ENCODE measurements around the gene CEBPA.

The CEBPA gene

DNA sequence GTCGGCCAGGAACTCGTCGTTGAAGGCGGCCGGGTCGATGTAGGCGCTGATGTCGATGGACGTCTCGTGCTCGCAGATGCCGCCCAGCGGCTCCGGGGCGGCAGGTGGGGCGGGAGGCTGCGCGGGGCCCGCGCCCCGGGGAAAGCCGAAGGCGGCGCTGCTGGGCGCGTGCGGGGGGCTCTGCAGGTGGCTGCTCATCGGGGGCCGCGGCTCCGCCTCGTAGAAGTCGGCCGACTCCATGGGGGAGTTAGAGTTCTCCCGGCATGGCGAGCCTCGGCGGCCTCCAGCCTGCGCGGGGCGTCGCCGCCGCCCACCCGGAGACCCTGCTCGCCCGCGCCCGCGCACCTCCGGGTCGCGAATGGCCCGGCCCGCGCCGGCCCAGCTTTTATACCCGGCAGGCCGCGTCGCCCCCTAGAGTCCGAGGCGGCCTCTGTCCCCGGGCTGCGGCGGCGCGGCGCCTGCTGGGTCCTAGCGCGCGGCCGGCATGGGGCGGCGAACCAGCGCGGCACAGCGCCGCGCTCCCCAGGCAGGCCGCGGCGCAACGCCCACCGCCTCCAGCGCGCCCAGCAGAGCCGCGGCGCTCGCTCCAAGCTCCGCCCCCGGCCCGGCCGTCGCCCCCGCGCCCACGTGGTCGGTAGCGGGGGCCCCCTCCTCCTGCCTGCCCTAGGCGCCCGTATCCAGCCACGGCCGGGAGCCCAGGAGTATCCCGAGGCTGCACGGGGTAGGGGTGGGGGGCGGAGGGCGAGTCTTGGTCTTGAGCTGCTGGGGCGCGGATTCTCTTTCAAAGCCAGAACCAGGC, at the start of gene CEBPA:
Gene CEBPA, minus strand, starts transcription at position 360 of the 799 bp plus-strand sequence. Its CDS starts 120 bp downstream, at position 240.
- peak; percentile 90 for DNase-seq

DNA sequence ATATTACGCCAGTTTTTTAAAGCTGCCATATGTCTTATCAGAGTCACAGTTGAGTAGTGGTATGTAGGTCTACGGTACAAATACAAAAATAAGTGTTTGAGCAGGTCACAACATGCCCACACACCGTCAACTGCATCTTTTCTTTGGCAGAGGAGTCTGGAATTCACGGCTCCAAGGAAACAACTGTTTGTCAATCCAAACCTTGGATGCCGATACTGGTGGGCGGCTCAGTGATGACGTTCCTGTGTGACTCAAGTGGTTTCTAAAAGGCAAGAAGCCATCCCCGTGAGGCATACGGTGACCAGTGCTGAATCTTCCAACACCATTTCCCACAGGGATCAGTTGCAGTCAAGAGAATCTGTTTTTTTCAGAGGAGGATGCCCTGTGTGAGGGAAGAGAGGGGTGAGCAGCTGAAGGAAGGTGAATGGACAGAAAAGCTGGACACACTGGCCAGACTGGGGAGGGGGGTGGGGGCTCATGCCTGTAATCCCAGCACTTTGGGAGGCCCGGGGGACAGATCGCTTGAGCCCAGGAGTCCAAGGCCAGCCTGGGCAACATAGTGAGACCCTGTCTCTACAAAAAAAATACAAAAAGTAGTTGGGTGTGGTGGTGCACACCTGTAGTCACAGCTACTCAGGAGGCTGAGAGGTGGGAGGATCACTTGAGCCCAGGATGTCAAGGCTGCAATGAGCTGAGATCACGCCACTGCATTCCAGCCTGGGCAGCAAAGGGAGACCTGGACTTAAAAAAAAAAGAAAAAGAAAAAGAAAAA, 48.4 kb upstream of the CEBPA start:
- no peak for DNase-seq

DNA sequence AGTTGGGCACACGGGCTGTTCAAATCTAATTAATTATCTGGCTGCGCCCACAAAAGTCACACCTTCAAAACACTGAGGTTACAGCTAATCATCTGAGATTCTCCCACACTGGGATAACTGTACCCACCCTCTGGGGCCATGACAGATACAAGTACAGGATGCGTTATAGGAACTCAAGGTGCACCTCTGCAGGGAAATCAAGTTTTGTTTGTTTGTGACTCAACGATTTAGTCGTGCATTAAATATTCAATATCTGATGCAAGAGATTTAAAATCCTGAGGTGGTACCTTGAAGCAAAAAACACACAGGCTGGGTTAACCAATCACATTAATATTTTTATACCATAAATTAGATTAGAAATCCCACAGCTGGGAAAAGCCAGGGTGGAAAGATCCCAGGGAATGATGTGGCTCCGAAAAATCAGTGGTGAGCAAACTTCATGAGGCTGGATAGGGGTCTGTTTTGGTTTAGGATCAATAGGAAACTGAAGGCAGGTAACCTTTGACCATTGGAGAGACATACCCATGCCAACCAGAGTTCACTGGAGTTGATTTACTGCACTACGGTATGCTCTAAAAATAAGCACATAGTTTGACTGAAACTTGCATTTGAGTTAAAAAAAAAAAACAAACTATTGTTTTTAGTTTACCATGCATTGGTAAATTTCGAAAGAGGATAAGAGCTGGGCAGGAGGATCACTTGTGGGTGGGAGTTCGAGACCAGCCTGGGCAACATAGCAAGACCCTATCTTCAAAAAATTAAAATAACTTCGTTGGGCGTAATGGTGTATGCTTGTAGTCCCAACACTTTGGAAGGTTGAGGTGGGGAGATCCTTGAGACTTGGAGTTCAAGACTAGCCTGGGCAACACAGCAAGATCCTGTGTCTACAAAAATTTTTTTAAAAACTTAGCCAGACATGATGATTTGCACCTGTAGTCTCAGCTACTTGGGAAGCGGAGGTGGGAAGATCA, 47.3 kb upstream of the CEBPA start:
- DNase-seq = no peak

DNA sequence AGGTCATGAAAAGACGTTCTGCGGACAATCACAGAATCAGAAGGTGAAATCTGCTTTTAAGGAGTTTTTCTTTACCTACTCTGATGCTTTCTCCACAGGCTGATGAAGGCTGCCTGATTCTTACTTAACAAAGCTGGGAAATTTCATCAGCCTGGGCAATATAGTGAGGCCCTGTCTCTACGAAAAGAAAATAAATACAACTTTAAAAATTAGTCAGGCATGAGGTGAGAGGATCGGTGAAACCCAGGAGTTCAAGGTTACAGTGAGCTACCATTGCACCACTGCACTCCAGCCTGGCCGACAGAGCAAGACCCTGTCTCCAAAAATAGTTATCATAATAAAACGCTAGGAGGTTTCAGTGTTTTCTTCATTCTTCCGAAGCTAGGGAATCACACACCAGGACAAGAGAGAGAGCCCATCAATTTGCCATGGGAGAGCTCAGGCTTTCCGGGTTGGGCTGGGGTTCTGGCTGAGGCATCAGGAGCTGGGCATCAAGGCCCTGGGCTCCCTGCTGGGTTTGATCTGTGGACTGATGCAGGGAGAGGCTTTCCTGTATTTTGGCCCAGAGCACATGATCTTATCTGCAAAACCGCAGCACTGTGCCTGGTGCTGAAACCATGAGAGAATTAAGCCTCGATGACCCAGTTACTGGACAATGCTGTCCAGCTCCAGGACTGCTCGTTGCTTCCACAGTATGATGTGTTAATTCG, 46.1 kb upstream of the CEBPA start:
- no peak for DNase-seq

DNA sequence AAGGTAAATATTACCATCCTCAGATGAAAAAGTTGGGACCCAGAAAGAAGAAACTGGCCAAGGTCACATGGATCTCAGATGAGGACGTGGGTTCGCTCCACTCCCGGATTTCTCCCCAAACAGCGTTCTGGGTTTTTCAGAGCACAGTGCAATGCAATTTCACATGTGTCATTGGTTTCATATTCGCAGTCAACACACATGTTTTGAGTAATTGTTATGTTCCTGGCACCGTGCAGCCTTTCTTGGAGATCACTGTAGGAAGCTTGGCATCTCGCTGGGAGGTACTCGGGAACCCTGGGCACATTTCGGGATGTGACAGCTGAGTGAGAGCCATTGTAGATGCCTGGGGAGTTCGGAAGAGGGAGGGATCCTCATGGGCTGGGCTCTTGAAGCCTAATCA, 45.0 kb upstream of the CEBPA start:
- no peak for DNase-seq

DNA sequence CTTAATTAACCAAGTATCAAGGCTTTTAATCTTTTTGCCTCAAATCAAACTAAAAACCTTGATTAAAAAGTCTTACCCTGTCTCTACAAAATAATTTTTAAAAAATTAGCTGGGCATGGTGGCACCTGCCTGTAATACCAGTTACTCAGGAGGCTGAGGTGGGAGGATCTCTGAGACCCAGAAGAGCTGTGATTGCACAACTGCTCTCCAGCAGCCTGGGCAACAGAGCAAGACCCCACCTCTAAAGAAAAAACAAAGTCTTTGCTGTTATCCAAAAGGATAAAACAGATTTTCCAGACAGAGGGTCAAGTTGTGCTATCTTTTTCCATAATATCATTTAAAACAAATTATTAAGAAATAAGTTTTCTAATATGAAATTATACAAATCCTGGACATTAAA, 44.3 kb upstream of the CEBPA start:
- DNase-seq = no peak

DNA sequence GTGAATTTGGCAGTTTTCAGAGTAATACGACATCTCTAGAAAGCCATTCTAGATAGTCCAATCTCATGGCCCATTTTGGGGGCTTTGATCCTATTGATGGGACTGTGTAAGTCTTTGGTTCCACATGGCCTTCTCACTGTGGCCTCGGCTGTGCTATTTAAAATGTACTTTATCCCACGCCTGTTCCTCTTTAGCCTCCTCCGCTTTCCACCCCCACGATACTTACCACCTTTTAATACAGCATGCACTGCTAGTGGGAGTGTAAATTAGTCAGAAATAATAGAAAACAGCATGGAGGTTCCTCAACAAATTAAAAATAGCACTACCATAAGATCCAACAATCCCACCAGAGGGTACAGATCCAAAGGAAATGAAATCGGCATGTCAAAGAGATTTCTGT, 42.8 kb upstream of the CEBPA start:
- no peak for DNase-seq

DNA sequence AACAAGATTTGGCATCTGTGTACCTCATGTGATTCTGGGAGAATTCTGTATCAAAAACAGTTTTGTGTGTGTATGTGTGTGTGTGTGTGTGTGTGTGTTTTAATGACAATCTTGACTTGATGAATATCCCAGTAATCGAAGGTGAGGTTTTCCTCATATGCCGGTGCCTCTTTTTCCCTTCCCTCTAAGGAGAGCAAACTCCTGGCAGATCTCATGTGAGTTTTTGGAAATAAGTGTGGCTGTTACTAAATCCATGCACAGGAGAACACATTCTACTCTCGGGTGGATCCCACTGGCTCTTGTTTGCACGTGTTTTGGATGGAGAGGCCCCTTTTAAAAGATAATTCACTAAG, 42.2 kb upstream of the CEBPA start:
- DNase-seq = peak; percentile 61

DNA sequence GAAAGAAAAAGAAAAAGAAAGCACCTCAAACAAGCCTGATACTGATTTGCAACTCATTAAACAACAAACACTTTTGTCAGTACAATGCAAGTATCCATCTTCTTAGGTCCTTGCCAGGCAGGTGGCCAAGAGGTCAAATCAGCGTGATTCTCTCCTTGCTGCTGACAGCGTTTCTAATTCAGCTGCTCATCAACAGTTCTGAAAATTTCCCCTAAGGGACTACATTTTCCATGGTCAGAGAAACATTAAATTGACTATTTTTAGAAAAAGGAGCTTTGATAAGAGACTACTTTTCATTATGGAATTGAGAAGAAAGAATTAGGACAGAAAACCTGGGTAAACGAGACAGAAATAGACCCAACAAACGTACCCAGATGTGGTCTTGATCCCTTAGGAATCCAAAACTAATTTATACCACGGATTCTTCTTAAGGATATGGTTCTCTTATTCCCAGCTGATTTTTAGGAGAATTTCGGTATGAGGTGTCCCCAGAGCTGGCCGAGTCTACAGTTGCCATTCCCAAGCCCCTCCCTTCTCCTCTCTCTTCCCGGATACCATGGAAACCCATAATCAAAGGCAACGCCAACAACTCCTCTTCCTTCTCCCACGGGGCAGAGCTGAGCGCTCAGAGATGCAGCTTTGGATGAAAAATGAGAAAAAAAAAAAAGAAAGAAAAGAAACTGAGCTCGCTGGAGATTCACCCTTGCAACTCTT, 41.7 kb upstream of the CEBPA start:
- peak; percentile 77 for DNase-seq

DNA sequence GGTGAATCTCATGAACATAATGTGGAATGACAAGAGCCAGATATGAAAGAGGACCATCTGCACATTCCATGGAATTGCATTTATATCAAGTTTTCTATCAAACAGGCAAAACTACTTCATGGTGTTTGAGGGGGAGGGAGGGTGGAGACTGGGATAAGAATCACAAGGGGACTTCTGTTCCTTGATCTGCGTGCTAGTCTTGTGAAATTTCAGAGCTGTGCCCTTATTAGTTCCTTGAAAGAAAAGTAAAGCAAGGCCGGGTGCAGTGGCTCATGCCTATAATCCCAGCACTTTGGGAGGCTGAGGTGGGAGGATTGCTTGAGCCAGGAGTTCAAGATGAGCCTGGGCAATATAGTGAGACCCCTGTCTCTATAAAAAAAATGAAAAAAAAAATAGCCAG, 41.0 kb upstream of the CEBPA start:
- DNase-seq = no peak

DNA sequence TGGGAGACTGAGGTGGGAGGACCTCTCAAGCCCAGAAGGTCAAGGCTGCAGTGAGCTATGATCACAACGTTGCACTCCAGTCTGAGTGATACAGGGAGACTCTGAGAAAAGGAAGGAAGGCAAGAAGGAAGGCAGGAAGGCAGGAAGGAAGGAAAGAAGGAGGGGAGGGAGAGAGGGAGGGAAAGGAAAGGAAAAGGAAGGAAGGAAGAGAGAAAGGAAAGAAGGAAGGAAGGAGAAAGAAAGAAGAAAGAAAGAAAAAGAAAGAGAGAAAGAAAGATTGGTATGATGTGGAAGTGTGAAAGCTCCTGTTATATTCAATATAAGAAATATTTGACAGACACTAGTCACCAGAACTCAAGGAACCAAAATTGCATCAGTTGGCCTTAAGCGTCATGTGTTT, 38.7 kb upstream of the CEBPA start:
- no peak for DNase-seq

DNA sequence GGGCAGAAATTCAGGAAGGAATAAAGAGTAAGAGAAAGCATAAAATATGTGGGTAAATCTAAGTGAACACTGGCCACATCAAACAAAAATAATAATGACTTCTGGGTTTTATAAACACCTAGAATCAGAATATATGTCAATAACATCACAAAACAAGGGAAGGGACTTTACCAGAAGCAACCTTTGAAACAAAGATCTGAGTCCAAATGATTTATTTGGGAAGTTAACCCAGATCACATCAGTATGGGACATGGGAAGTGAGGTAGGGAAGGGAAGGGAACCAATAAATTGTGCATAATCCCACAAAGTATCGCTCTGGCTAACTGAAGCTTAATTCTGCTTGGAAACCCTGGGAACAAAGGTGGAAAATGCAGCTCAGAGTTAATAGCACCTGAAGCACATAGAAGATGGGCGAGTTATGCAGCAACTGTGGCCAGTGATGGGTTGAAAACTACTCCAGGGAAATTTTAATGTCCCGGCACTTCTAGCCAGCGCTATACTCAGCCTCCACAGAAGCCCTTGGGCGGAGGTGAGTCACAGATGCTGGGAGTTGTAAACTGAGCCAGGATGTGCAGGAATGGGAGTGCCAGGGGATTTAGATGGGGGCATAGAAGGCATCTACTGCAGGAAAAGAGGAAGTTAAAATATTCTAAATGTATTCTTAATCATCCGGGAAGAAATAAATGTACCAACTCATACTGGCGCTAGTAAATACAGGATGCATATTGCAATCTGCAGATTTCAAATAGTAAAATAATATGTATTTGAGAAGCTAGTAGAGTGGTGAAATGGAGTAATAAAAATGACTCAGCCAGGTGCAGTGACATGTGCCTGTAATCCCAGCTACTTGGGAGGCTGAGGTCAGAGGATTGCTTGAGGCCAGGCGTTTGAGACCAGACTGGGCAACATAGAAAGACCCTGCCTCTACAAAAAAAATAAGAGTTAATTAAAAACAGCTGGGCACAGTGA, 37.0 kb upstream of the CEBPA start:
- DNase-seq = no peak

DNA sequence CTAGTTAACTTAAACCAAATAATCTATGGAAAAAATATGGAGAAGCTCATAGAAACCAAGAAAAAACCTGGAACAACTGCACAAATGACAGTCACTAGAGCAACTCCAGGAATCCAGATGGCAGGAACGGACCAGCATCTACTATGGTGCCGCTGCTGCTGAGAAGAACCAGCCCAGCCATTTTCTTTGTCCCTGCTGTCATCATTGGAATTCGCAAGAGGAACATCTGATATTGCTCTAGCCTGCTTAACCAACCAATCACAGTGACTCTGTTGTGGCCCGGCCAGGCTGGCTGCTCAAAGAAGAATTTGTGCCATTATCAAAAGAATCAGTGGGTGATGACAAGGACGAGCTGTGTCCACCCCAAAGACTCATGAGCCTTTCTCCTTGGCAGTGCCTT, 33.1 kb upstream of the CEBPA start:
- DNase-seq = no peak

DNA sequence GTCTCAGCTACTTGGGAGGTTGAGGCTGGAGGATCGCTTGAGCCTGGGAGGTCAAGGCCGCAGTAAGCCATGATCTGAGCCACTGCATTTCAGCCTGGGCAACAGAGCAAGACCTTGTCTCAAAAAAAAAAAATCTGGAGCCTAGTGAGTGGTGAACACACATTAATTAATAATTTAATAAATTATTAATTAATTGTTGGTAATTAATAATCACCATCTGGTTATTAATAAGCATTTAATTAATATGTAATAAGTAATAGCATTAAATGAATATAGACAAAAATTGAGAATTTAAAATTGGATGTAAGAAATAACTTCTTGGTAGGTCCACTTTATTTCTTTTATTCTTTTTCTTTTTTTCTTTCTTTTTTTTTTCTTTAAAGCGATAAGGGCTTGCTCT, 31.9 kb upstream of the CEBPA start:
- no peak for DNase-seq

DNA sequence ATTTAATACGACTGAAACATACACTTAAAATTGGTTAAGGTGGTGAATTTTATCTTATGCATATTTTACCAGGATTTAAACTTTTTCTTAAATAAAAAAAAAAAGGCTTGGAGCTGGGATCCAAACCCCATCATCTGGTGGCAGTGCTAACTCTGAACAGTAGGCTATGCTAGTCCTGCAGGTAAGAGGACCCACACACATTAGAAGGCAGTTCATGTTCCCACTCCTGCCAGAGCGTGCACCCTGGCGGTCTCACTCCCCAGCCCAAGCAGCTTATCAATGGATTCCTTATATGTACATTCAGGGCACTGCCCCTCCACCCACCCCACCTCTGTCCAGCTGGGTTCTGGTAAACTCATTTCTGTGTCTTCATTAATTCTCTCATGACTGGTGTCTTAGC, 31.3 kb upstream of the CEBPA start:
- no peak for DNase-seq

DNA sequence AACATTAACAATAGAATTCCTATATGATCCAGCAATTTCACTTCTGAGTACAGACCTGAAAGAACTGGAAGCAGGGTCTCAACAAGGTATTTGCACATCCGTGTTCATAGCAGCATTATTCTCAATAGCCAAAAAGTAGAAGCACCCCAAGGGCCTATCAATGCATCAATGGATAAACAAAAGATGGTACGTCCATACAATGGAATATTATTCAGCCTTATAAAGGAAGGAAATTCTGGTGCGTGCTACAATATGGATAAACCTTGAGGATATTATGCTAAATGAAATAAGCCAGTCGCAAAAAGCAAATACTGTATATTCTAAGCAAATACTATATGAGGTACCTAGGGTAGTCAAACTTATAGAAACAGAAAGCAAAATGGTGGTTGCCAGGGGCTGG, 30.8 kb upstream of the CEBPA start:
- DNase-seq = no peak

DNA sequence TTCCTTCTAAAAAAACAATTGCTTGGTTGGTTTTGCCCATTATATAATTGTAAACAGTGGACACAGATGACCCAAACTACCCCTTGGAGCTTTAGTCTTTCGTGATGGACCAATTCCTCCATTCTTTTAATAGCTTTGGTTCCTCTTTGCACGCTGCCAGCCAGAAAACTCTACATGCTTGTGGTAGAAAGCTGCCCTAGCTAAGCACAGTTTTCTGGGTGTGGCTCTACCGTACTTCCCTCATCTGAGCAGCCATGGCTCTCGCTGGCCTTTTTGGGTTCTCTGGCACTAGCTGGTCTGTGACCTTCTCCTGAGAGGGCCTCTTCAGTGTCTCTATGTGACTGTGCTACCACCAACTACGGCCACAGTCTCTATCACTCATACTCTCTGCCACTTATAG, 29.9 kb upstream of the CEBPA start:
- DNase-seq = no peak

DNA sequence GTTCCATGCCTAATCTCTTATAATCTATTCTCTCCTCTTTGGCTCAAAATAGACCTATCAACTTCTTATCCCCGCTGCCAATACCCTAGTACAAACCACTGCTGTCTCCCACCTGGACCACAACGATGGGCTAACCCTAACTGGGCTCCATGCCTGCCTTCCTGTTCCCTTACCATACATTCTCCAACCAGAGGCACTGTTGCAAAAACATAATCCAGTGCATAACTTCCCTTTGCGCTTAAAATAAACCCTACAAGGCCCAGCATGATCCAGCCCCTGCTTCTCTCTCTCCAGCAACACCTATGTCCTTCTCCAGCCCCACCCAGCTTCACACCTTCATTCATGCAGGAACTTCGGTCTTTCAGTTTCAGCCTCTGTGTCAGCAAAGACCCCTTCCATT, 27.4 kb upstream of the CEBPA start:
- no peak for DNase-seq

DNA sequence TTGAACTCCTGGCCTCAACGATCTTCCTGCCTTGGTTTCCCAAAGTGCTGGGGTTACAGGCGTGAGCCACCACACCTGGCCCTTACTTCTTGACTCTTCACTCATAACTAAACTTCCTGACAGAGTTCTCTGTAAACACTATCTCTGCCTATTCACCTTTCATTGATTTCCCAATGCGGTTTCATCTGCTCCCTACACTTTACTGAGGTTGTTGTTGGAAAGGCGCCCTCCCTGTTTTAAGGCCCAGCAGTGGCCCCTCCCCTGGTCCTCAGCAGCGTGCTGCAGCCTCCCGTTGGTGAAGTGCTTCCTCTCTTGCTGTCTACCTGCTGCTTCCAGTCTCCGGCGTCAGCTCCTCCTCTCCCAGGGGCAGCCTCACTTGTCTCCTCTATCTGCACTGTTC, 26.7 kb upstream of the CEBPA start:
- DNase-seq = no peak

DNA sequence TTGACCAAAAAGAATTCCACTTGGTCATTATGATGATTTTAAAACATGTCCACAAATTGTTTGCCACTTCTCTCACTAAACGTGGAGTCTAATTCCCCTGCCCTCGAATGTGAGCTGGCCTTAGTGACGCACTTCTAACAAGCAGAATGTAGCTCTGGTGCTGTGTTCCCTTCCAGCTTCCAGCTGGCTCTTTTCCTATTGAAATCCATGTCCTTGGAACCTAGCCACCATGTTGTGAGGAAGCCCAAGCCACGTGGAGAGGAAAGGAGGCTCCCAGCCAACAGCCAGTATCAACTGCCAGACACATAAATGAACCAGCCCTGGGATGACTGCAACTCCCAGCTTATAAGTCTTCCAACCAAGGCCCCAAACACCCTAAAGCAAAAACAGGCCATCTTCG, 23.6 kb upstream of the CEBPA start:
- DNase-seq = peak; percentile 89

DNA sequence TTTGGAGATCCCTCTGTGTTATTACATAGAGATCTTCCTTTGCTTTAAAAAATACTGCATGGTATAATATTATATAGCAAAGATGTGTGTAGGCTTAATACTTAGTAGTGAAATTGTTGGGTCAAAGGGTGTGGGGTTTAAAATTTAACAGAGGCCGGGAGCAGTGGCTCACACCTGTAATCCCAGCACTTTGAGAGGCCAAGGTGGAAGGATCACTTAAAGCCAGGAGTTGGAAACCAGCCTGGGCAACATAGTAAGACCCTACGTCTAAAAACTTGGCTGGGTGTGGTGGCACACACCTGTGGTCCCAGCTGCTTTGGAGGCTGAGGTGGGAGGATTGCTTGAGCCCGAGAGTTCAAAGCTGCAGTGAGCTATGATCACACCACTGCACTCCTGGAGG, 22.3 kb upstream of the CEBPA start:
- no peak for DNase-seq

All from right hindlimb (tissue), 1 donor.